ENCODE measurements around the gene ARID1B. TPM values are rescaled to one million over a fixed set of nuclear protein-coding genes. Genes with fewer than 3 reads are reported as not detected.

Gene ARID1B
- total and polyA plus RNA-seq, 10 donors, result 17.7 to 223 (median 141) TPM

- no peaks in the 10 kb centered on the region for H3K9me3 ChIP-seq
- WGBS, 5 donors, result 65 to 82% (median 72%) methylated on average over 4 of the region's 4 CpGs
- H3K27me3 ChIP-seq (replicated peaks in 1 of 7), result peaks cover 0 to 28% (median 0%) of the 10 kb centered on the region in 7 donors
- peaks cover 11 to 66% (median 41%) of the 10 kb centered on the region in 6 donors for H3K4me1 ChIP-seq
- peak overlapping the region in 5 of 8 donors; percentile 34 to 78 (median 61) for H3K27ac ChIP-seq
- no peaks in the 10 kb centered on the region for H3K36me3 ChIP-seq
- TF ChIP-seq POLR2AphosphoS5 (IDR thresholded peaks at IDR 0.05), result no peak
- no peak for DNase-seq
- no peak overlapping the region for H3K4me3 ChIP-seq
- intact Hi-C loops (cut with DNase I; ENCODE audit: low total_unique reads), result no loop called here
These were observed 449.6 kb downstream of the ARID1B start for GRCh38 chr6:157226761-157227160.

GRCh38 chr6:157227202-157228166 lies 450.3 kb downstream of the ARID1B start:
- Histone ChIP-seq H3K4me3 (no peak overlapping the region), H3K9me3 (no peaks in the 10 kb centered on the region), H3K27ac (peak overlapping the region in 4 of 8 donors; percentile 6 to 78 (median 70)), H3K36me3 (no peaks in the 10 kb centered on the region), H3K27me3 (replicated peaks in 1 of 7) (peaks cover 0 to 35% (median 5%) of the 10 kb centered on the region in 7 donors), H3K4me1 (peaks cover 6 to 59% (median 35%) of the 10 kb centered on the region in 6 donors)
- no peak for DNase-seq
- no peak for TF ChIP-seq POLR2AphosphoS5 (IDR thresholded peaks at IDR 0.05)
- TF ChIP-seq CTCF (IDR thresholded peaks at IDR 0.05 in 8 of 11, conservative IDR thresholded peaks at IDR 0.05 in 3 of 11), result peak in 7 of 11 experiments; percentile 13 to 39 (median 26)
- TF ChIP-seq POLR2A (IDR thresholded peaks at IDR 0.05), result no peak
- WGBS, 5 donors, result 71 to 78% (median 76%) methylated on average over 36 of the region's 36 CpGs
- intact Hi-C loops (cut with DNase I; ENCODE audit: low total_unique reads), result no loop called here

DNA sequence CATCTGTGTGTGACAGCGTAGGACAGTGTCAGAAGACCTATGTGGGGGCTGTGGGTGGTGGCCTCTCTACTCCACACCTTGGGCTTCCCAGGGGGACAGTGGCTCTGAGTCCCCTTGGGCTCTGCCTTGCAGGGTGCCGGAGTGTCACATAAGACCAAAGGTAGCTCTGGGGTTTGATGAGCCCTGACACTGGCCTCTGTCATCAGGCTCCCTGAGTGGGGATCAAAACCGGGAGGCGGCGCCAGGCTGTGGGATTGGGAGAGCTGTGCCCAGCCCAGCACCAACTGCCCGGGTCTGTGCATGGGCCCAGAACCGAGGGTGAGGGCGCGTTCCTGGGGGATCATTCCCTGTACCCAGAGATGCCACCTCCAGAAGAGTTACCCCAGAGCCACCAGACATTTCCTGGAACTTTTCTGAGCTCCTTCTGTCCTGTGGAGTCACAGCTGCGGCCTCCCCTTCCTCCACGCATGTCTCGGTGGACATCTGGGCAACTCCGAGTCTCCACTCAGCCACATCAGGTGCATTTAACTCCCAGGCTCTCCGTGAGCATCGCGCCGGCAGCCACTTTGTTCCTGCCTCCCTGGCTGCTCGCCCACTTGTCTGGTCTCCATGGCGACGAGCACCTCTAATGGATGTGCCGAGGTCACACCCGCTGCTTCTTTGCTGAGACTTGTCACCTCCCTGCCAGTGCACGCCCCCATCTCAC lies 451.4 kb downstream of the ARID1B start:
- DNase-seq, result peak; percentile 74
- H3K4me1 ChIP-seq, result peaks cover 0 to 48% (median 26%) of the 10 kb centered on the region in 6 donors
- H3K4me3 ChIP-seq, result no peak overlapping the region
- intact Hi-C loops (cut with DNase I; ENCODE audit: low total_unique reads), result no loop called here
- H3K27me3 ChIP-seq (replicated peaks in 1 of 7), result peaks cover 0 to 44% (median 8%) of the 10 kb centered on the region in 7 donors
- no peaks in the 10 kb centered on the region for H3K36me3 ChIP-seq
- H3K9me3 ChIP-seq, result no peaks in the 10 kb centered on the region
- 84 to 91% (median 89%) methylated on average over 20 to 23 of the region's 23 CpGs for WGBS, 5 donors
- TF ChIP-seq CTCF (IDR thresholded peaks at IDR 0.05 in 8 of 11, conservative IDR thresholded peaks at IDR 0.05 in 3 of 11) (no peak), POLR2AphosphoS5 (IDR thresholded peaks at IDR 0.05) (no peak), POLR2A (IDR thresholded peaks at IDR 0.05) (no peak)
- H3K27ac ChIP-seq, result peak overlapping the region in 4 of 8 donors; percentile 6 to 61 (median 38)

- 71 to 87% (median 76%) methylated on average over 8 of the region's 8 CpGs for WGBS, 5 donors
- intact Hi-C loops (cut with DNase I; ENCODE audit: low total_unique reads), result no loop called here
- no peak overlapping the region for H3K4me3 ChIP-seq
- no peaks in the 10 kb centered on the region for H3K36me3 ChIP-seq
- H3K9me3 ChIP-seq, result no peaks in the 10 kb centered on the region
- DNase-seq, result no peak
- peaks cover 0 to 42% (median 21%) of the 10 kb centered on the region in 6 donors for H3K4me1 ChIP-seq
- TF ChIP-seq CTCF (IDR thresholded peaks at IDR 0.05 in 8 of 11, conservative IDR thresholded peaks at IDR 0.05 in 3 of 11) (no peak), POLR2AphosphoS5 (IDR thresholded peaks at IDR 0.05) (no peak), POLR2A (IDR thresholded peaks at IDR 0.05) (no peak)
- H3K27ac ChIP-seq, result peak overlapping the region in 1 of 8 donors; percentile 53
- peaks cover 0 to 50% (median 14%) of the 10 kb centered on the region in 7 donors for H3K27me3 ChIP-seq (replicated peaks in 1 of 7)
These were observed 452.0 kb downstream of the ARID1B start for GRCh38 chr6:157229132-157229618.
